ENCODE data around the gene FRMD4A.

- TF ChIP-seq POLR2A (IDR thresholded peaks at IDR 0.05) (no peak), CTCF (IDR thresholded peaks at IDR 0.05) (no peak)
Measured at GRCh38 chr10:14112056-14112455, 218.7 kb downstream of the FRMD4A start.

Measured in testis (tissue), 2 donors.